ENCODE data around the gene POU6F2. TPM values are rescaled to one million over a fixed set of nuclear protein-coding genes. Genes with fewer than 3 reads are reported as not detected.

Gene POU6F2
- total and polyA plus RNA-seq, 2 experiments from 2014 or later, result 7.2 to 7.3 TPM

DNA sequence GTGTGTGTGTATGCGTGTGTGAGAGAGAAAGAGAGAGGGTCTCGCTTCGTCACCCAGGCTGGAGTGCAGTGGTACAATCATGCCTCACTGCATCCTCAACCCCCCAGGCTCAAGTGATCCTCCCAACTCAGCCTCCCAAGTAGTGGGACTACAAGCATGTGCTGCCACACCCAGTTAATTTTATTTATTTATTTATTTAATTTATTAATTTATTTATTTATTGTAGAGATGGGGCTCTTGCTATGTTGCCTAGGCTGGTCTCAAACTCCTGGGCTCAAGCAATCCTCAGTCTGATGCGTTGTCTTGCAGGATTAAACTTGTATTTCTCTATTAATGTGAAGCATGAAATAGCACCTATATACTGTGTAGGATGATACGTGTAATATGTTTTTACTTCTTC, 21.8 kb upstream of the POU6F2 start (continued):
- TF ChIP-seq, protein P1, sequence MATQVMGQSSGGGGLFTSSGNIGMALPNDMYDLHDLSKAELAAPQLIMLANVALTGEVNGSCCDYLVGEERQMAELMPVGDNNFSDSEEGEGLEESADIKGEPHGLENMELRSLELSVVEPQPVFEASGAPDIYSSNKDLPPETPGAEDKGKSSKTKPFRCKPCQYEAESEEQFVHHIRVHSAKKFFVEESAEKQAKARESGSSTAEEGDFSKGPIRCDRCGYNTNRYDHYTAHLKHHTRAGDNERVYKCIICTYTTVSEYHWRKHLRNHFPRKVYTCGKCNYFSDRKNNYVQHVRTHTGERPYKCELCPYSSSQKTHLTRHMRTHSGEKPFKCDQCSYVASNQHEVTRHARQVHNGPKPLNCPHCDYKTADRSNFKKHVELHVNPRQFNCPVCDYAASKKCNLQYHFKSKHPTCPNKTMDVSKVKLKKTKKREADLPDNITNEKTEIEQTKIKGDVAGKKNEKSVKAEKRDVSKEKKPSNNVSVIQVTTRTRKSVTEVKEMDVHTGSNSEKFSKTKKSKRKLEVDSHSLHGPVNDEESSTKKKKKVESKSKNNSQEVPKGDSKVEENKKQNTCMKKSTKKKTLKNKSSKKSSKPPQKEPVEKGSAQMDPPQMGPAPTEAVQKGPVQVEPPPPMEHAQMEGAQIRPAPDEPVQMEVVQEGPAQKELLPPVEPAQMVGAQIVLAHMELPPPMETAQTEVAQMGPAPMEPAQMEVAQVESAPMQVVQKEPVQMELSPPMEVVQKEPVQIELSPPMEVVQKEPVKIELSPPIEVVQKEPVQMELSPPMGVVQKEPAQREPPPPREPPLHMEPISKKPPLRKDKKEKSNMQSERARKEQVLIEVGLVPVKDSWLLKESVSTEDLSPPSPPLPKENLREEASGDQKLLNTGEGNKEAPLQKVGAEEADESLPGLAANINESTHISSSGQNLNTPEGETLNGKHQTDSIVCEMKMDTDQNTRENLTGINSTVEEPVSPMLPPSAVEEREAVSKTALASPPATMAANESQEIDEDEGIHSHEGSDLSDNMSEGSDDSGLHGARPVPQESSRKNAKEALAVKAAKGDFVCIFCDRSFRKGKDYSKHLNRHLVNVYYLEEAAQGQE (IDR thresholded peaks at IDR 0.05; ENCODE audit: unreplicated experiment), result no peak
- TF ChIP-seq NANOG (IDR thresholded peaks at IDR 0.05; ENCODE audit: borderline replicate concordance) (no peak), EZH2 (IDR thresholded peaks at IDR 0.05; ENCODE audit: low read depth, unreplicated experiment) (no peak)
- TF ChIP-seq, protein P2, sequence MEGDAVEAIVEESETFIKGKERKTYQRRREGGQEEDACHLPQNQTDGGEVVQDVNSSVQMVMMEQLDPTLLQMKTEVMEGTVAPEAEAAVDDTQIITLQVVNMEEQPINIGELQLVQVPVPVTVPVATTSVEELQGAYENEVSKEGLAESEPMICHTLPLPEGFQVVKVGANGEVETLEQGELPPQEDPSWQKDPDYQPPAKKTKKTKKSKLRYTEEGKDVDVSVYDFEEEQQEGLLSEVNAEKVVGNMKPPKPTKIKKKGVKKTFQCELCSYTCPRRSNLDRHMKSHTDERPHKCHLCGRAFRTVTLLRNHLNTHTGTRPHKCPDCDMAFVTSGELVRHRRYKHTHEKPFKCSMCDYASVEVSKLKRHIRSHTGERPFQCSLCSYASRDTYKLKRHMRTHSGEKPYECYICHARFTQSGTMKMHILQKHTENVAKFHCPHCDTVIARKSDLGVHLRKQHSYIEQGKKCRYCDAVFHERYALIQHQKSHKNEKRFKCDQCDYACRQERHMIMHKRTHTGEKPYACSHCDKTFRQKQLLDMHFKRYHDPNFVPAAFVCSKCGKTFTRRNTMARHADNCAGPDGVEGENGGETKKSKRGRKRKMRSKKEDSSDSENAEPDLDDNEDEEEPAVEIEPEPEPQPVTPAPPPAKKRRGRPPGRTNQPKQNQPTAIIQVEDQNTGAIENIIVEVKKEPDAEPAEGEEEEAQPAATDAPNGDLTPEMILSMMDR (conservative IDR thresholded peaks at IDR 0.05; ENCODE audit: low read depth in 2 of 2), result no peak

DNA sequence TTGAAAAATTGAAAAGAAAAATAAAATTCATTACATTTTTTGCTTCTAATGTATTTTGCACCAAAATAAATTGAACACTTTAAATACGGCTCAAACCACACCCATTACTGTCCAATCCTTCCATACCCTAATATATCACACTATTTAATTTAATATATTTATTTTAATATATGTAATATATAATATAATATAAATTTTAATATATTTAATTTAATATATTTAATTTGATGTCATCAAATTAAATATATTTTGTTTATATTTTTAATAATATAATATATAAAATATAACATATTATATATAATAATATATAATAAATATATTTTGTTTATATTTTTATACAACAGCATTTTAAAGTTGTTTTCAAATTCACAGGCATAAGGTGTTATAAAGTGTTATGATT, 15.7 kb upstream of the POU6F2 start:
- Mint-ChIP-seq H3K27me3 (ENCODE audit: insufficient read depth, low read depth, poor library complexity) (peaks cover 3% of the 10 kb centered on the region), H3K4me1 (no peaks in the 10 kb centered on the region), H3K36me3 (ENCODE audit: low read depth) (no peaks in the 10 kb centered on the region), H3K4me3 (no peak overlapping the region), H3K9me3 (peaks cover 4% of the 10 kb centered on the region; the same call in 2 of the 3 replicates), H3K27ac (no peak overlapping the region)
- H3F3A ChIP-seq (replicated peaks; ENCODE audit: low read depth), result no peaks in the 10 kb centered on the region
- H3K27me3 ChIP-seq (ENCODE audit: insufficient read depth), result no peaks in the 10 kb centered on the region
- H2AFZ ChIP-seq, result no peak overlapping the region
- H3K36me3 ChIP-seq (ENCODE audit: insufficient read depth), result no peaks in the 10 kb centered on the region
- H3K4me2 ChIP-seq, result no peak overlapping the region
- no peaks in the 10 kb centered on the region for H3K9me2 ChIP-seq (ENCODE audit: insufficient read depth)
- ATAC-seq (no peak), DNase-seq (ENCODE audit: low spot score) (no peak)
- TF ChIP-seq, protein P2 (conservative IDR thresholded peaks at IDR 0.05; ENCODE audit: low read depth in 2 of 2), result no peak
- TF ChIP-seq ZNF114 (CRISPR knock-in tag; IDR thresholded peaks at IDR 0.05) (no peak), STAT1 (IDR thresholded peaks at IDR 0.05; ENCODE audit: unreplicated experiment) (no peak), ZNF331 (CRISPR knock-in tag; IDR thresholded peaks at IDR 0.05; ENCODE audit: low read depth) (no peak), POLR2AphosphoS5 (IDR thresholded peaks at IDR 0.05; ENCODE audit: low read depth) (no peak)
- TF ChIP-seq, protein P3, sequence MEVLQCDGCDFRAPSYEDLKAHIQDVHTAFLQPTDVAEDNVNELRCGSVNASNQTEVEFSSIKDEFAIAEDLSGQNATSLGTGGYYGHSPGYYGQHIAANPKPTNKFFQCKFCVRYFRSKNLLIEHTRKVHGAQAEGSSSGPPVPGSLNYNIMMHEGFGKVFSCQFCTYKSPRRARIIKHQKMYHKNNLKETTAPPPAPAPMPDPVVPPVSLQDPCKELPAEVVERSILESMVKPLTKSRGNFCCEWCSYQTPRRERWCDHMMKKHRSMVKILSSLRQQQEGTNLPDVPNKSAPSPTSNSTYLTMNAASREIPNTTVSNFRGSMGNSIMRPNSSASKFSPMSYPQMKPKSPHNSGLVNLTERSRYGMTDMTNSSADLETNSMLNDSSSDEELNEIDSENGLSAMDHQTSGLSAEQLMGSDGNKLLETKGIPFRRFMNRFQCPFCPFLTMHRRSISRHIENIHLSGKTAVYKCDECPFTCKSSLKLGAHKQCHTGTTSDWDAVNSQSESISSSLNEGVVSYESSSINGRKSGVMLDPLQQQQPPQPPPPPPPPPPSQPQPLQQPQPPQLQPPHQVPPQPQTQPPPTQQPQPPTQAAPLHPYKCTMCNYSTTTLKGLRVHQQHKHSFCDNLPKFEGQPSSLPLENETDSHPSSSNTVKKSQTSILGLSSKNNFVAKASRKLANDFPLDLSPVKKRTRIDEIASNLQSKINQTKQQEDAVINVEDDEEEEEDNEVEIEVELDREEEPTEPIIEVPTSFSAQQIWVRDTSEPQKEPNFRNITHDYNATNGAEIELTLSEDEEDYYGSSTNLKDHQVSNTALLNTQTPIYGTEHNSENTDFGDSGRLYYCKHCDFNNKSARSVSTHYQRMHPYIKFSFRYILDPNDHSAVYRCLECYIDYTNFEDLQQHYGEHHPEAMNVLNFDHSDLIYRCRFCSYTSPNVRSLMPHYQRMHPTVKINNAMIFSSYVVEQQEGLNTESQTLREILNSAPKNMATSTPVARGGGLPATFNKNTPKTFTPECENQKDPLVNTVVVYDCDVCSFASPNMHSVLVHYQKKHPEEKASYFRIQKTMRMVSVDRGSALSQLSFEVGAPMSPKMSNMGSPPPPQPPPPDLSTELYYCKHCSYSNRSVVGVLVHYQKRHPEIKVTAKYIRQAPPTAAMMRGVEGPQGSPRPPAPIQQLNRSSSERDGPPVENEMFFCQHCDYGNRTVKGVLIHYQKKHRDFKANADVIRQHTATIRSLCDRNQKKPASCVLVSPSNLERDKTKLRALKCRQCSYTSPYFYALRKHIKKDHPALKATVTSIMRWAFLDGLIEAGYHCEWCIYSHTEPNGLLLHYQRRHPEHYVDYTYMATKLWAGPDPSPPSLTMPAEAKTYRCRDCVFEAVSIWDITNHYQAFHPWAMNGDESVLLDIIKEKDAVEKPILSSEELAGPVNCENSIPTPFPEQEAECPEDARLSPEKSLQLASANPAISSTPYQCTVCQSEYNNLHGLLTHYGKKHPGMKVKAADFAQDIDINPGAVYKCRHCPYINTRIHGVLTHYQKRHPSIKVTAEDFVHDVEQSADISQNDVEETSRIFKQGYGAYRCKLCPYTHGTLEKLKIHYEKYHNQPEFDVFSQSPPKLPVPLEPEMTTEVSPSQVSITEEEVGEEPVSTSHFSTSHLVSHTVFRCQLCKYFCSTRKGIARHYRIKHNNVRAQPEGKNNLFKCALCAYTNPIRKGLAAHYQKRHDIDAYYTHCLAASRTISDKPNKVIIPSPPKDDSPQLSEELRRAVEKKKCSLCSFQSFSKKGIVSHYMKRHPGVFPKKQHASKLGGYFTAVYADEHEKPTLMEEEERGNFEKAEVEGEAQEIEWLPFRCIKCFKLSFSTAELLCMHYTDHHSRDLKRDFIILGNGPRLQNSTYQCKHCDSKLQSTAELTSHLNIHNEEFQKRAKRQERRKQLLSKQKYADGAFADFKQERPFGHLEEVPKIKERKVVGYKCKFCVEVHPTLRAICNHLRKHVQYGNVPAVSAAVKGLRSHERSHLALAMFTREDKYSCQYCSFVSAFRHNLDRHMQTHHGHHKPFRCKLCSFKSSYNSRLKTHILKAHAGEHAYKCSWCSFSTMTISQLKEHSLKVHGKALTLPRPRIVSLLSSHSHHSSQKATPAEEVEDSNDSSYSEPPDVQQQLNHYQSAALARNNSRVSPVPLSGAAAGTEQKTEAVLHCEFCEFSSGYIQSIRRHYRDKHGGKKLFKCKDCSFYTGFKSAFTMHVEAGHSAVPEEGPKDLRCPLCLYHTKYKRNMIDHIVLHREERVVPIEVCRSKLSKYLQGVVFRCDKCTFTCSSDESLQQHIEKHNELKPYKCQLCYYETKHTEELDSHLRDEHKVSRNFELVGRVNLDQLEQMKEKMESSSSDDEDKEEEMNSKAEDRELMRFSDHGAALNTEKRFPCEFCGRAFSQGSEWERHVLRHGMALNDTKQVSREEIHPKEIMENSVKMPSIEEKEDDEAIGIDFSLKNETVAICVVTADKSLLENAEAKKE (CRISPR knock-in tag; IDR thresholded peaks at IDR 0.05), result no peak
- TF ChIP-seq, protein P4, sequence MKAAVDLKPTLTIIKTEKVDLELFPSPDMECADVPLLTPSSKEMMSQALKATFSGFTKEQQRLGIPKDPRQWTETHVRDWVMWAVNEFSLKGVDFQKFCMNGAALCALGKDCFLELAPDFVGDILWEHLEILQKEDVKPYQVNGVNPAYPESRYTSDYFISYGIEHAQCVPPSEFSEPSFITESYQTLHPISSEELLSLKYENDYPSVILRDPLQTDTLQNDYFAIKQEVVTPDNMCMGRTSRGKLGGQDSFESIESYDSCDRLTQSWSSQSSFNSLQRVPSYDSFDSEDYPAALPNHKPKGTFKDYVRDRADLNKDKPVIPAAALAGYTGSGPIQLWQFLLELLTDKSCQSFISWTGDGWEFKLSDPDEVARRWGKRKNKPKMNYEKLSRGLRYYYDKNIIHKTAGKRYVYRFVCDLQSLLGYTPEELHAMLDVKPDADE (IDR thresholded peaks at IDR 0.05), result no peak
- no peak overlapping the region for H3K4me3 ChIP-seq
- no peaks in the 10 kb centered on the region for H3K4me1 ChIP-seq (ENCODE audit: insufficient read depth)
- H3K79me2 ChIP-seq (replicated peaks; ENCODE audit: insufficient read depth), result no peaks in the 10 kb centered on the region
- H3K27ac ChIP-seq (ENCODE audit: low read depth), result no peak overlapping the region
- H4K20me1 ChIP-seq (replicated peaks; ENCODE audit: insufficient read depth), result no peaks in the 10 kb centered on the region

All from GM23338 (cell line).